ENCODE measurements around the gene NEK6. TPM values are rescaled to one million over a fixed set of nuclear protein-coding genes. Genes with fewer than 3 reads are reported as not detected.

Gene NEK6
- polyA plus RNA-seq, 1 experiment, result 73.6 TPM

- H3K36me3 ChIP-seq (ENCODE audit: control insufficient read depth, insufficient read depth, low read length), result peaks cover 11% of the 10 kb centered on the region
- no peak for DNase-seq (ENCODE audit: low read depth)
- TF ChIP-seq CTCF (IDR thresholded peaks at IDR 0.05; ENCODE audit: insufficient read depth, low read depth, low read length), result no peak
- H3K4me3 ChIP-seq (ENCODE audit: low read depth, low read length), result no peak overlapping the region
- no peaks in the 10 kb centered on the region for H3K27me3 ChIP-seq (ENCODE audit: control insufficient read depth, insufficient read depth, low read length)
- POLR2A ChIA-PET, result interaction anchor here (0.5 to 0.6 kb wide), 3 partner anchors 41 to 512 kb away, joined by 3 to 4 read pairs (median 3); no protein-coding TSS in a partner anchor
- CTCF ChIA-PET, result interaction anchor here (0.8 to 2.9 kb wide), 2 partner anchors 37 to 168 kb away, joined by 3 to 7 read pairs; no protein-coding TSS in a partner anchor
Measured at GRCh38 chr9:124296796-124297550, 39.2 kb downstream of the NEK6 start.

GRCh38 chr9:124297551-124297901 is 39.8 kb downstream of the NEK6 start:
- Histone ChIP-seq H3K36me3 (ENCODE audit: control insufficient read depth, insufficient read depth, low read length) (peaks cover 14% of the 10 kb centered on the region), H3K27me3 (ENCODE audit: control insufficient read depth, insufficient read depth, low read length) (no peaks in the 10 kb centered on the region), H3K4me3 (ENCODE audit: low read depth, low read length) (no peak overlapping the region)
- TF ChIP-seq CTCF (IDR thresholded peaks at IDR 0.05; ENCODE audit: insufficient read depth, low read depth, low read length), result no peak
- CTCF ChIA-PET, result interaction anchor here (0.7 to 2.9 kb wide), 3 partner anchors 35 to 169 kb away, joined by 3 to 7 read pairs (median 3); no protein-coding TSS in a partner anchor
- DNase-seq (ENCODE audit: low read depth), result peak; percentile 80
- POLR2A ChIA-PET, result interaction anchor here (0.5 to 0.6 kb wide), 3 partner anchors 41 to 513 kb away, joined by 3 to 4 read pairs (median 3); no protein-coding TSS in a partner anchor

GRCh38 chr9:124297915-124298645 is 40.3 kb downstream of the NEK6 start:
- CTCF ChIA-PET, result interaction anchor here (0.7 to 2.9 kb wide), 3 partner anchors 36 to 170 kb away, joined by 3 to 7 read pairs (median 3); no protein-coding TSS in a partner anchor
- TF ChIP-seq CTCF (IDR thresholded peaks at IDR 0.05; ENCODE audit: insufficient read depth, low read depth, low read length), result no peak
- H3K27me3 ChIP-seq (ENCODE audit: control insufficient read depth, insufficient read depth, low read length), result no peaks in the 10 kb centered on the region
- no peak for DNase-seq (ENCODE audit: low read depth)
- H3K4me3 ChIP-seq (ENCODE audit: low read depth, low read length), result no peak overlapping the region
- POLR2A ChIA-PET, result interaction anchor here (0.5 kb wide), 1 partner anchor 513 kb away, joined by 3 read pairs; no protein-coding TSS in a partner anchor
- peaks cover 16% of the 10 kb centered on the region for H3K36me3 ChIP-seq (ENCODE audit: control insufficient read depth, insufficient read depth, low read length)

- Histone ChIP-seq H3K4me3 (ENCODE audit: low read depth, low read length) (no peak overlapping the region), H3K36me3 (ENCODE audit: control insufficient read depth, insufficient read depth, low read length) (peaks cover 18% of the 10 kb centered on the region), H3K27me3 (ENCODE audit: control insufficient read depth, insufficient read depth, low read length) (no peaks in the 10 kb centered on the region)
- CTCF ChIA-PET, result interaction anchor here (0.6 to 1.1 kb wide), 2 partner anchors 13 to 207 kb away, joined by 3 read pairs; no protein-coding TSS in a partner anchor
- DNase-seq (ENCODE audit: low read depth), result no peak
- POLR2A ChIA-PET, result no interaction called here
- no peak for TF ChIP-seq CTCF (IDR thresholded peaks at IDR 0.05; ENCODE audit: insufficient read depth, low read depth, low read length)
Measured at GRCh38 chr9:124298646-124299235, 41.0 kb downstream of the NEK6 start.
